HG03558 (cell line): ENCODE results near the gene LIMD2.

Source experiments
- ATAC-seq: cut with Tn5 transposase; IDR thresholded peaks from one replicate; pipeline ENCODE4 v1.9.1; 2021; ENCODE audit warnings: moderate number of reproducible peaks; ENCODE audit not compliant: unreplicated experiment; ENCODE audit errors: extremely low read depth

Gene LIMD2

GRCh38 chr17:63685041-63685440 lies 14.9 kb downstream of the LIMD2 start:
- ATAC-seq, result no peak

- no peak for ATAC-seq
These were observed 16.9 kb downstream of the LIMD2 start for GRCh38 chr17:63682981-63683380.

- no peak for ATAC-seq
These were observed 17.5 kb downstream of the LIMD2 start for GRCh38 chr17:63682441-63682840.

- no peak for ATAC-seq
These were observed 18.4 kb downstream of the LIMD2 start for GRCh38 chr17:63681530-63681929.

GRCh38 chr17:63680700-63681099 lies 19.2 kb downstream of the LIMD2 start:
- ATAC-seq, result no peak

GRCh38 chr17:63679214-63679613 lies 20.7 kb downstream of the LIMD2 start:
- ATAC-seq, result no peak

GRCh38 chr17:63676584-63676983 lies 23.3 kb downstream of the LIMD2 start:
- no peak for ATAC-seq

- ATAC-seq, result no peak
These were observed 24.0 kb downstream of the LIMD2 start for GRCh38 chr17:63675607-63676546.

- no peak for ATAC-seq
These were observed 24.7 kb downstream of the LIMD2 start for GRCh38 chr17:63675231-63675606.

- no peak for ATAC-seq
These were observed 27.1 kb downstream of the LIMD2 start for GRCh38 chr17:63672856-63673255.

GRCh38 chr17:63665527-63666214 lies 34.3 kb downstream of the LIMD2 start:
- ATAC-seq, result no peak

GRCh38 chr17:63659850-63660249 lies 40.1 kb downstream of the LIMD2 start:
- ATAC-seq, result no peak

GRCh38 chr17:63658366-63658765 lies 41.6 kb downstream of the LIMD2 start:
- ATAC-seq, result no peak

- ATAC-seq, result no peak
These were observed 42.1 kb downstream of the LIMD2 start for GRCh38 chr17:63657786-63658185.

- ATAC-seq, result no peak
These were observed 46.9 kb downstream of the LIMD2 start for GRCh38 chr17:63653050-63653449.

GRCh38 chr17:63652106-63652505 lies 47.8 kb downstream of the LIMD2 start:
- no peak for ATAC-seq

- no peak for ATAC-seq
These were observed 50.1 kb downstream of the LIMD2 start for GRCh38 chr17:63649813-63650212.

GRCh38 chr17:63647936-63648335 lies 52.0 kb downstream of the LIMD2 start:
- ATAC-seq, result no peak

GRCh38 chr17:63647065-63647725 lies 52.7 kb downstream of the LIMD2 start:
- ATAC-seq, result no peak

- ATAC-seq, result no peak
These were observed 53.5 kb downstream of the LIMD2 start for GRCh38 chr17:63646488-63646806.
